ENCODE measurements around the gene KANK4.
"Not testable (repeated sequence)": the region's sequence is repeated elsewhere in the genome, so short reads cannot be mapped to it uniquely, and the experiment has no call there.

The KANK4 gene

DNA sequence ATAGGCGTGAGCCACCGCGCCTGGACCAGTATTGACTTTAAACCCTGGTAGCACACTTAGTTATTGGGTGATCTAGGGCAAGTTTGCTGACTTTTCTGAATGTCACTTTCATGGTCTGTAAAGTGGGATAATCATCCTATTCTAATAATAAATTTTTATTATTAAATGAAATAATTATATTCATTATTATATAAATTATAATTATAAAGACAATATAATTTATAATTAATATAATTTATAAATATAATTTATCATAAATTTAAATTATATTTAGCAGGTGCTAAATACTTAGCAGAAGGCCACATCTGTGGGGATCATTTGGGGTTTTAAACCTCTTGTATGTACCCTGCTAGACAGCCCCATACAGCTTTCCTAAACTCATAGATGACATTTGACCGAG lies 59.7 kb downstream of the KANK4 start:
- H3K9ac ChIP-seq (ENCODE audit: low read length), result no peak overlapping the region
- H3K36me3 ChIP-seq (ENCODE audit: low read length), result no peaks in the 10 kb centered on the region
- no peaks in the 10 kb centered on the region for H3K79me2 ChIP-seq (ENCODE audit: insufficient read depth, low read length)
- H3F3A ChIP-seq (ENCODE audit: insufficient read depth), result no peaks in the 10 kb centered on the region
- no peak overlapping the region for H3K4me2 ChIP-seq (ENCODE audit: low read depth, low read length, poor library complexity, severe bottlenecking)
- H4K20me1 ChIP-seq (ENCODE audit: low read depth, low read length), result no peaks in the 10 kb centered on the region
- H3K27ac ChIP-seq (ENCODE audit: low read depth, low read length), result no peak overlapping the region
- H2AFZ ChIP-seq (ENCODE audit: low read depth, low read length, severe bottlenecking), result no peak overlapping the region
- no peak overlapping the region for H3K4me3 ChIP-seq (ENCODE audit: insufficient read depth, low read length, poor library complexity, severe bottlenecking)
- H3K9me3 ChIP-seq (ENCODE audit: insufficient read depth, low read length), result no peaks in the 10 kb centered on the region
- H3K27me3 ChIP-seq (ENCODE audit: low read length), result no peaks in the 10 kb centered on the region
- no peaks in the 10 kb centered on the region for H3K9me2 ChIP-seq (replicated peaks; ENCODE audit: insufficient read depth, low read length)
- no peak for TF ChIP-seq EZH2phosphoT487 (conservative IDR thresholded peaks at IDR 0.05; ENCODE audit: low read length)
- TF ChIP-seq, protein P1, sequence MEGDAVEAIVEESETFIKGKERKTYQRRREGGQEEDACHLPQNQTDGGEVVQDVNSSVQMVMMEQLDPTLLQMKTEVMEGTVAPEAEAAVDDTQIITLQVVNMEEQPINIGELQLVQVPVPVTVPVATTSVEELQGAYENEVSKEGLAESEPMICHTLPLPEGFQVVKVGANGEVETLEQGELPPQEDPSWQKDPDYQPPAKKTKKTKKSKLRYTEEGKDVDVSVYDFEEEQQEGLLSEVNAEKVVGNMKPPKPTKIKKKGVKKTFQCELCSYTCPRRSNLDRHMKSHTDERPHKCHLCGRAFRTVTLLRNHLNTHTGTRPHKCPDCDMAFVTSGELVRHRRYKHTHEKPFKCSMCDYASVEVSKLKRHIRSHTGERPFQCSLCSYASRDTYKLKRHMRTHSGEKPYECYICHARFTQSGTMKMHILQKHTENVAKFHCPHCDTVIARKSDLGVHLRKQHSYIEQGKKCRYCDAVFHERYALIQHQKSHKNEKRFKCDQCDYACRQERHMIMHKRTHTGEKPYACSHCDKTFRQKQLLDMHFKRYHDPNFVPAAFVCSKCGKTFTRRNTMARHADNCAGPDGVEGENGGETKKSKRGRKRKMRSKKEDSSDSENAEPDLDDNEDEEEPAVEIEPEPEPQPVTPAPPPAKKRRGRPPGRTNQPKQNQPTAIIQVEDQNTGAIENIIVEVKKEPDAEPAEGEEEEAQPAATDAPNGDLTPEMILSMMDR (IDR thresholded peaks at IDR 0.05; ENCODE audit: insufficient read depth, low read length, poor library complexity, severe bottlenecking), result no peak

DNA sequence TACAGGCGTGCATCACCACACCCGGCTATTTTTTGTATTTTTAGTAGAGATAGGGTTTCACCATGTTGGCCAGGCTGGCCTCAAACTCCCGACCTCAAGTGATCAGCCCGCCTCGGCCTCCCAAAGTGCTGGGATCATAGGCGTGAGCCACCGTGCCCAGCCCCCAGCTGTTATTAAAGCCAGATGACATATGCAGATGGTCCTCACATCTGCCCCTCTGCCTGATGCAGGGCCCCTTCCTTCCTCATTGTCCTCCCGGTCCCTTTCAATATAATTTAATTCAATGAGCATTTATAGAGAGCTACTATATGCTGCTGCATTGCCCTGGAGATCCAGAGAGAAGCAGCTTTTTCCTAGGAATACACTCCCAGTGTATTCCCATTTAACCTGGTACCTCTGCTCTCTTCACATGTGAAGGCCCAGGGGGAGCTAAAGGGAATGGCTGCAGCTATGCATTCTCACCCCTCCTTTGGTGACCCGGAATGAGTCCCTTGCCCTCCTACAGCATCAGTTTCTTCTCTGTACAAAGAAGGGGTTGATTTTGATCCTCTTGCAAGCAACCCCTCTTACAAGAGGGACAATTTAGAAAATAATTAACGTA lies 69.0 kb downstream of the KANK4 start:
- H3K9ac ChIP-seq (ENCODE audit: low read length), result no peak overlapping the region
- no peak overlapping the region for H3K4me2 ChIP-seq (ENCODE audit: low read depth, low read length, poor library complexity, severe bottlenecking)
- no peaks in the 10 kb centered on the region for H3K27me3 ChIP-seq (ENCODE audit: low read length)
- no peaks in the 10 kb centered on the region for H3K79me2 ChIP-seq (ENCODE audit: insufficient read depth, low read length)
- no peaks in the 10 kb centered on the region for H3F3A ChIP-seq (ENCODE audit: insufficient read depth)
- H3K9me2 ChIP-seq (replicated peaks; ENCODE audit: insufficient read depth, low read length), result no peaks in the 10 kb centered on the region
- no peaks in the 10 kb centered on the region for H4K20me1 ChIP-seq (ENCODE audit: low read depth, low read length)
- no peaks in the 10 kb centered on the region for H3K36me3 ChIP-seq (ENCODE audit: low read length)
- H3K4me3 ChIP-seq (ENCODE audit: insufficient read depth, low read length, poor library complexity, severe bottlenecking), result no peak overlapping the region
- no peak overlapping the region for H2AFZ ChIP-seq (ENCODE audit: low read depth, low read length, severe bottlenecking)
- H3K9me3 ChIP-seq (ENCODE audit: insufficient read depth, low read length), result no peaks in the 10 kb centered on the region
- TF ChIP-seq EZH2phosphoT487 (conservative IDR thresholded peaks at IDR 0.05; ENCODE audit: low read length), result no peak
- no peak overlapping the region for H3K27ac ChIP-seq (ENCODE audit: low read depth, low read length)

- Histone ChIP-seq H4K20me1 (ENCODE audit: low read depth, low read length) (no peaks in the 10 kb centered on the region), H3K79me2 (ENCODE audit: insufficient read depth, low read length) (no peaks in the 10 kb centered on the region), H3K27me3 (ENCODE audit: low read length) (no peaks in the 10 kb centered on the region), H3K27ac (ENCODE audit: low read depth, low read length) (no peak overlapping the region), H2AFZ (ENCODE audit: low read depth, low read length, severe bottlenecking) (no peak overlapping the region), H3K4me3 (ENCODE audit: insufficient read depth, low read length, poor library complexity, severe bottlenecking) (no peak overlapping the region), H3F3A (ENCODE audit: insufficient read depth) (no peaks in the 10 kb centered on the region), H3K9ac (ENCODE audit: low read length) (no peak overlapping the region), H3K9me3 (ENCODE audit: insufficient read depth, low read length) (no peaks in the 10 kb centered on the region), H3K9me2 (replicated peaks; ENCODE audit: insufficient read depth, low read length) (no peaks in the 10 kb centered on the region), H3K4me2 (ENCODE audit: low read depth, low read length, poor library complexity, severe bottlenecking) (no peak overlapping the region), H3K36me3 (ENCODE audit: low read length) (no peaks in the 10 kb centered on the region)
- TF ChIP-seq EZH2phosphoT487 (conservative IDR thresholded peaks at IDR 0.05; ENCODE audit: low read length), result no peak
- TF ChIP-seq, protein P1 (IDR thresholded peaks at IDR 0.05; ENCODE audit: insufficient read depth, low read length, poor library complexity, severe bottlenecking), result no peak
Observed at GRCh38 chr1:62247391-62248168, 71.7 kb downstream of the KANK4 start.

DNA sequence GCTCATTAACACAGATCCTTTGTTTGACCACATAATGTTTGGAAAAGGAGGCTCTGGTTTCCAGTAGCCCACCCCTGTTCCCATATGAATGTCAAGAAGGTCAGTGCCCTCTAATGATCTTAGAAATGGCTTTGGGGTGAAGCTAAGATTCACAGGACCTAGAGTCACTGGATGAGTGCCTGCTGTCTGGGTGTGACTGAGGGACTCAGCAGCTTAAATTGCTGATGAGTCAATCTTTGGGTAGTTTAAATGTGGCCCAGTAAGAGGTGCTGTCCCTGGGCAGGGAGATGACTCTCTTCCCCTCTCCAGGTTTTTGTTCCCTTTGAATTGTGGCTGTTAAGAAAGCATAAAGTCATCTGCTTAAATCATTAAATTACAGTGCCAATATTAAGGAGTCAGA lies 74.0 kb downstream of the KANK4 start:
- no peaks in the 10 kb centered on the region for H3K9me2 ChIP-seq (replicated peaks; ENCODE audit: insufficient read depth, low read length)
- no peaks in the 10 kb centered on the region for H3K9me3 ChIP-seq (ENCODE audit: insufficient read depth, low read length)
- TF ChIP-seq EZH2phosphoT487 (conservative IDR thresholded peaks at IDR 0.05; ENCODE audit: low read length), result no peak
- TF ChIP-seq, protein P1 (IDR thresholded peaks at IDR 0.05; ENCODE audit: insufficient read depth, low read length, poor library complexity, severe bottlenecking), result no peak
- no peak overlapping the region for H3K4me2 ChIP-seq (ENCODE audit: low read depth, low read length, poor library complexity, severe bottlenecking)
- no peaks in the 10 kb centered on the region for H3K27me3 ChIP-seq (ENCODE audit: low read length)
- H3K9ac ChIP-seq (ENCODE audit: low read length), result no peak overlapping the region
- H3K27ac ChIP-seq (ENCODE audit: low read depth, low read length), result no peak overlapping the region
- no peaks in the 10 kb centered on the region for H3K79me2 ChIP-seq (ENCODE audit: insufficient read depth, low read length)
- no peak overlapping the region for H3K4me3 ChIP-seq (ENCODE audit: insufficient read depth, low read length, poor library complexity, severe bottlenecking)
- H4K20me1 ChIP-seq (ENCODE audit: low read depth, low read length), result no peaks in the 10 kb centered on the region
- H2AFZ ChIP-seq (ENCODE audit: low read depth, low read length, severe bottlenecking), result no peak overlapping the region
- no peaks in the 10 kb centered on the region for H3F3A ChIP-seq (ENCODE audit: insufficient read depth)
- no peaks in the 10 kb centered on the region for H3K36me3 ChIP-seq (ENCODE audit: low read length)

DNA sequence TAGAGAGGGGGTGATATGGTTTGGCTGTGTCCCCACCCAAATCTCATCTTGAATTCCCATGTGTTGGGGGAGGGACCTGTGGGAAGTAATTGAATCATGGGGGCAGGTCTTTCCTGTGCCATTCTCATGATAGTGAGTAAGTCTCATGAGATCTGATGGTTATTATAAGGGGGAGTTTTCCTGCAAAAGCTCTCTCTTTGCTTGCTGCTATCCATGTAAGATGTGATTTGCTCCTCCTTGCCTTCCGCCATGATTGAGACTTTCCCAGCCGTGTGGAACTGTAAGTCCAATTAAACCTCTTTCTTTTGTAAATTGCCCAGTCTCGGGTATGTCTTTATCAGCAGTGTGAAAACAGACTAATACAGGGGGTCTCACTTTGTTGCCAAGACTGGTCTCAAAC lies 74.9 kb downstream of the KANK4 start:
- not testable (repeated sequence) for H2AFZ ChIP-seq (ENCODE audit: low read depth, low read length, severe bottlenecking); H3K9me3 ChIP-seq (ENCODE audit: insufficient read depth, low read length); H4K20me1 ChIP-seq (ENCODE audit: low read depth, low read length); H3K9ac ChIP-seq (ENCODE audit: low read length); H3K27ac ChIP-seq (ENCODE audit: low read depth, low read length); H3K4me2 ChIP-seq (ENCODE audit: low read depth, low read length, poor library complexity, severe bottlenecking); H3K9me2 ChIP-seq (replicated peaks; ENCODE audit: insufficient read depth, low read length); H3F3A ChIP-seq (ENCODE audit: insufficient read depth); H3K4me3 ChIP-seq (ENCODE audit: insufficient read depth, low read length, poor library complexity, severe bottlenecking); H3K79me2 ChIP-seq (ENCODE audit: insufficient read depth, low read length); H3K27me3 ChIP-seq (ENCODE audit: low read length); H3K36me3 ChIP-seq (ENCODE audit: low read length)

Data from SU-DHL-6 (cell line).